SK-N-SH (cell line): ENCODE data around the gene XYLT2.
A peak's percentile ranks its signal among the peaks of the same experiment; 100 is the strongest.

Experiments
- EP300 ChIP-seq, 2 experiments: IDR thresholded peaks; 2 replicates each; pipeline versions ENCODE4 v1.4.0 to v1.6.1; 2012; ENCODE audit warnings: borderline replicate concordance in 1 of 2, low read depth in 1 of 2, low read length in 1 of 2
- EZH2phosphoT487 ChIP-seq: fragments of 200-600 bp; sonication (generic); IDR thresholded peaks from 2 replicates; pipeline ENCODE4 v1.6.1; 2017; ENCODE audit warnings: low read depth, mixed run types, mild to moderate bottlenecking, antibody characterized with exemption, moderate library complexity, borderline replicate concordance
- GATA2 ChIP-seq: sonication (generic); formaldehyde crosslinking; IDR thresholded peaks from 2 replicates; pipeline ENCODE4 v1.5.0; 2020; ENCODE audit warnings: mild to moderate bottlenecking, missing genetic modification reagents
- JUND ChIP-seq: IDR thresholded peaks from 2 replicates; pipeline ENCODE4 v1.4.0; 2012
- MXI1 ChIP-seq: IDR thresholded peaks from 2 replicates; pipeline ENCODE4 v1.6.1; 2012; ENCODE audit warnings: mild to moderate bottlenecking, low read depth, low read length, improper control_type of control experiment
- POLR2AphosphoS5 ChIP-seq: IDR thresholded peaks from 2 replicates; pipeline ENCODE4 v1.6.1; 2012; ENCODE audit warnings: low read depth, low read length
- RAD21 ChIP-seq: IDR thresholded peaks from 2 replicates; pipeline ENCODE4 v1.6.1; 2012; ENCODE audit warnings: mild to moderate bottlenecking, low read length
- REST ChIP-seq: IDR thresholded peaks from 2 replicates; pipeline ENCODE4 v1.6.1; 2012; ENCODE audit warnings: mild to moderate bottlenecking, low read depth, low read length, moderate library complexity
- RFX5 ChIP-seq: IDR thresholded peaks from 2 replicates; pipeline ENCODE4 v1.6.1; 2012; ENCODE audit warnings: mild to moderate bottlenecking, improper control_type of control experiment, low read length
- RXRA ChIP-seq: IDR thresholded peaks from 2 replicates; pipeline ENCODE4 v1.4.0; 2012; ENCODE audit warnings: low read depth, mild to moderate bottlenecking, borderline replicate concordance
- SIN3A ChIP-seq: IDR thresholded peaks from 2 replicates; pipeline ENCODE4 v1.6.1; 2012; ENCODE audit warnings: low read depth, mild to moderate bottlenecking, low read length, moderate library complexity, borderline replicate concordance
- USF2 ChIP-seq: fragments of 150-350 bp; IDR thresholded peaks from 2 replicates; pipeline ENCODE4 v1.6.1; 2017; ENCODE audit warnings: antibody characterized with exemption, low read length, low read depth, borderline replicate concordance
- TF ChIP-seq, protein P1 (sequence below): fragments of 200-600 bp; sonication (generic); IDR thresholded peaks from 2 replicates; pipeline ENCODE4 v1.6.1; 2017; ENCODE audit warnings: antibody characterized with exemption, mild to moderate bottlenecking, moderate library complexity
- TF ChIP-seq, protein P2 (sequence below): IDR thresholded peaks from 2 replicates; pipeline ENCODE4 v1.4.0; 2012; ENCODE audit warnings: low read depth, borderline replicate concordance

GRCh38 chr17:50297407-50297865, 48.5 kb upstream of the XYLT2 start:
- TF ChIP-seq EZH2phosphoT487 (no peak), RAD21 (peak; percentile 100), RXRA (no peak), MXI1 (no peak), POLR2AphosphoS5 (no peak), REST (no peak), GATA2 (no peak), JUND (no peak), RFX5 (no peak), EP300 (IDR thresholded peaks at IDR 0.05; ENCODE audit: borderline replicate concordance in 1 of 2, low read depth in 1 of 2, low read length in 1 of 2) (no peak), SIN3A (no peak), USF2 (no peak)
- TF ChIP-seq, protein P1, sequence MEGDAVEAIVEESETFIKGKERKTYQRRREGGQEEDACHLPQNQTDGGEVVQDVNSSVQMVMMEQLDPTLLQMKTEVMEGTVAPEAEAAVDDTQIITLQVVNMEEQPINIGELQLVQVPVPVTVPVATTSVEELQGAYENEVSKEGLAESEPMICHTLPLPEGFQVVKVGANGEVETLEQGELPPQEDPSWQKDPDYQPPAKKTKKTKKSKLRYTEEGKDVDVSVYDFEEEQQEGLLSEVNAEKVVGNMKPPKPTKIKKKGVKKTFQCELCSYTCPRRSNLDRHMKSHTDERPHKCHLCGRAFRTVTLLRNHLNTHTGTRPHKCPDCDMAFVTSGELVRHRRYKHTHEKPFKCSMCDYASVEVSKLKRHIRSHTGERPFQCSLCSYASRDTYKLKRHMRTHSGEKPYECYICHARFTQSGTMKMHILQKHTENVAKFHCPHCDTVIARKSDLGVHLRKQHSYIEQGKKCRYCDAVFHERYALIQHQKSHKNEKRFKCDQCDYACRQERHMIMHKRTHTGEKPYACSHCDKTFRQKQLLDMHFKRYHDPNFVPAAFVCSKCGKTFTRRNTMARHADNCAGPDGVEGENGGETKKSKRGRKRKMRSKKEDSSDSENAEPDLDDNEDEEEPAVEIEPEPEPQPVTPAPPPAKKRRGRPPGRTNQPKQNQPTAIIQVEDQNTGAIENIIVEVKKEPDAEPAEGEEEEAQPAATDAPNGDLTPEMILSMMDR: peak; percentile 99
- TF ChIP-seq, protein P2, sequence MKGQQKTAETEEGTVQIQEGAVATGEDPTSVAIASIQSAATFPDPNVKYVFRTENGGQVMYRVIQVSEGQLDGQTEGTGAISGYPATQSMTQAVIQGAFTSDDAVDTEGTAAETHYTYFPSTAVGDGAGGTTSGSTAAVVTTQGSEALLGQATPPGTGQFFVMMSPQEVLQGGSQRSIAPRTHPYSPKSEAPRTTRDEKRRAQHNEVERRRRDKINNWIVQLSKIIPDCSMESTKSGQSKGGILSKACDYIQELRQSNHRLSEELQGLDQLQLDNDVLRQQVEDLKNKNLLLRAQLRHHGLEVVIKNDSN: no peak
